Adrenal gland (tissue), 12 donors: ENCODE measurements around the gene DOK7. TPM values are rescaled to one million over a fixed set of nuclear protein-coding genes. Genes with fewer than 3 reads are reported as not detected.

ENCODE experiments used
- DNase-seq, 7 donors: peaks; one replicate each; pipeline ENCODE4 v3.0.0-alpha.2; 2019 to 2020
- H3K27ac ChIP-seq, 5 donors: fragments of 200-600 bp; sonication (generic) in 4 of 5; 1 replicate in 3 of 5; 2 replicates in 2 of 5; pipeline versions ENCODE4 v1.5.1 to v1.8.0; 2016 to 2020; ENCODE audit warnings: mild to moderate bottlenecking in 1 of 5
- H3K27me3 ChIP-seq: fragments of 200-600 bp; 2 replicates; pipeline ENCODE4 v1.8.0; 2021
- H3K36me3 ChIP-seq, 2 donors: fragments of 200-600 bp; replicated peaks in 1 of 2; 1 replicate in 1 of 2; 2 replicates in 1 of 2; pipeline versions ENCODE4 v1.5.1 to v1.8.0; 2018 to 2022
- H3K4me1 ChIP-seq, 2 donors: fragments of 200-600 bp; replicated peaks in 1 of 2; 1 replicate in 1 of 2; 2 replicates in 1 of 2; pipeline versions ENCODE4 v1.5.1 to v1.8.0; 2018 to 2021
- H3K4me3 ChIP-seq, 4 donors: fragments of 200-600 bp; sonication (generic) in 3 of 4; one replicate each; pipeline ENCODE4 v1.5.1; 2016 to 2018
- H3K9me3 ChIP-seq, 3 donors: fragments of 200-600 bp; sonication (generic) in 1 of 3; replicated peaks in 1 of 3; 1 replicate in 2 of 3; 2 replicates in 1 of 3; pipeline versions ENCODE4 v1.5.1 to v1.8.0; 2016 to 2021
- POLR2A ChIP-seq, 2 donors: fragments of 450-650 bp; IDR thresholded peaks; one replicate each; pipeline ENCODE4 v1.6.1; 2017; ENCODE audit warnings: antibody characterized with exemption in 2 of 2, mild to moderate bottlenecking in 2 of 2, moderate library complexity in 1 of 2
- WGBS, 4 donors: extraction: QIAGEN DNeasy Blood & Tissue Kit in 2 of 4; methylation state at CpG; one replicate each; pipeline versions ENCODE4 v1.1.5 to v1.1.7; 2013 to 2017; 5-methylcytosine and 5-hydroxymethylcytosine counted together
- intact Hi-C, 2 donors: fragments of 100-400 bp; cut with DNase I; formaldehyde crosslinking; loops; one replicate each; pipeline versions ENCODE4 v1.14.1 to v1.15.0; 2022 to 2023
- polyA plus RNA-seq, 3 donors: library from polyadenylated mRNA; stranded (reverse); fragments of 200-250 nt in 2 of 3; fragments of 350-450 nt in 1 of 3; fragmentation: Illumina TruSeq in 1 of 3; extraction: RNeasy Lipid Tissue Mini Kit (QIAGEN cat#74804) in 1 of 3; gene quantifications; one replicate each; pipeline ENCODE4 v1.2.3, GENCODE V29; 2013 to 2014
- total RNA-seq, 9 donors: library from RNA; depleted of rRNA in 4 of 9; stranded (reverse); fragments of >200 nt in 4 of 9; fragments of 120-200 nt in 1 of 9; fragmentation: NEBNext Ultra II Directional in 1 of 9; extraction: Animal tissue kit (Norgen Biotek cat#: 25700) in 1 of 9; gene quantifications; one replicate each; pipeline versions ENCODE4 v1.1.0 to v1.2.4, GENCODE V29; 2013 to 2023
- TF ChIP-seq, protein P1 (sequence below), 6 experiments: fragments of 450-650 bp in 4 of 6; fragments of 200-600 bp in 2 of 6; sonication (generic) in 1 of 6; IDR thresholded peaks; 1 replicate in 5 of 6; 2 replicates in 1 of 6; pipeline versions ENCODE4 v1.5.1 to v1.8.0; 2016 to 2021; ENCODE audit warnings: antibody characterized with exemption in 6 of 6, mild to moderate bottlenecking in 2 of 6, moderate library complexity in 1 of 6
- donor health status: healthy with polysubstance abuse.
- donor health status: Bipolar disorder and iron deficiency.
- donor health status: DM: yes; HTN: yes; CAD: no.
- donor health status: DM: no; HTN: no; CAD: no.
- donor health status: DM: no; HTN: no; CAD: no.
- donor health status: DM: yes; HTN: yes; CAD: no.

Gene DOK7
- total and polyA plus RNA-seq, 12 donors = 0.18 to 4.2 (median 1.1) TPM; not detected in 1

DNA sequence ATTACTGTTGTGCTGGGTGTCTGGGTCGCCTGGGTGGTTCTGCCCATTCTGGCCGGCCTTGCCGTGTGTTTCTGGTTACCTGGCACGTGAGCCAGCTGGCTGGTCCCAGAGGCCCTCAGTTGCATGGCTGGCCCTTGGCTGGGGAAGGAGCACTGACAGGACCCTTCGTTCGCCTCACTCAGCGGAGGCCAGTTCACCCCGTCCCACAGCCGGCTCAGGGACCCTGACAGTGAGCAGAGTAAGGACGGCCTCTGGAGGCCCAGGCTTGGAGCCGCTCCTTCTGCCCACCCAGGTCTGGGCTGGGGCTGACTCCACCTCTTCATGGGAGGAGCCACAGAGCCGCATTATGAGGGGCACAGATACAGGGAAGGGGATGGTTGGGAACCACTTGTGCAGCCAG lies 41.6 kb upstream of the DOK7 start:
- no peak overlapping the region for H3K27ac ChIP-seq
- H3K9me3 ChIP-seq = no peaks in the 10 kb centered on the region
- no peak for TF ChIP-seq POLR2A (IDR thresholded peaks at IDR 0.05)
- TF ChIP-seq, protein P1, sequence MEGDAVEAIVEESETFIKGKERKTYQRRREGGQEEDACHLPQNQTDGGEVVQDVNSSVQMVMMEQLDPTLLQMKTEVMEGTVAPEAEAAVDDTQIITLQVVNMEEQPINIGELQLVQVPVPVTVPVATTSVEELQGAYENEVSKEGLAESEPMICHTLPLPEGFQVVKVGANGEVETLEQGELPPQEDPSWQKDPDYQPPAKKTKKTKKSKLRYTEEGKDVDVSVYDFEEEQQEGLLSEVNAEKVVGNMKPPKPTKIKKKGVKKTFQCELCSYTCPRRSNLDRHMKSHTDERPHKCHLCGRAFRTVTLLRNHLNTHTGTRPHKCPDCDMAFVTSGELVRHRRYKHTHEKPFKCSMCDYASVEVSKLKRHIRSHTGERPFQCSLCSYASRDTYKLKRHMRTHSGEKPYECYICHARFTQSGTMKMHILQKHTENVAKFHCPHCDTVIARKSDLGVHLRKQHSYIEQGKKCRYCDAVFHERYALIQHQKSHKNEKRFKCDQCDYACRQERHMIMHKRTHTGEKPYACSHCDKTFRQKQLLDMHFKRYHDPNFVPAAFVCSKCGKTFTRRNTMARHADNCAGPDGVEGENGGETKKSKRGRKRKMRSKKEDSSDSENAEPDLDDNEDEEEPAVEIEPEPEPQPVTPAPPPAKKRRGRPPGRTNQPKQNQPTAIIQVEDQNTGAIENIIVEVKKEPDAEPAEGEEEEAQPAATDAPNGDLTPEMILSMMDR (IDR thresholded peaks at IDR 0.05) = no peak
- no peak overlapping the region for H3K4me3 ChIP-seq
- H3K36me3 ChIP-seq = peaks cover 0 to 31% of the 10 kb centered on the region in 2 donors
- intact Hi-C loops = no loop called here
- H3K4me1 ChIP-seq = no peaks in the 10 kb centered on the region
- DNase-seq = no peak
- H3K27me3 ChIP-seq = no peaks in the 10 kb centered on the region
- 82 to 91% (median 88%) methylated on average over 10 to 12 of the region's 12 CpGs for WGBS, 4 donors

DNA sequence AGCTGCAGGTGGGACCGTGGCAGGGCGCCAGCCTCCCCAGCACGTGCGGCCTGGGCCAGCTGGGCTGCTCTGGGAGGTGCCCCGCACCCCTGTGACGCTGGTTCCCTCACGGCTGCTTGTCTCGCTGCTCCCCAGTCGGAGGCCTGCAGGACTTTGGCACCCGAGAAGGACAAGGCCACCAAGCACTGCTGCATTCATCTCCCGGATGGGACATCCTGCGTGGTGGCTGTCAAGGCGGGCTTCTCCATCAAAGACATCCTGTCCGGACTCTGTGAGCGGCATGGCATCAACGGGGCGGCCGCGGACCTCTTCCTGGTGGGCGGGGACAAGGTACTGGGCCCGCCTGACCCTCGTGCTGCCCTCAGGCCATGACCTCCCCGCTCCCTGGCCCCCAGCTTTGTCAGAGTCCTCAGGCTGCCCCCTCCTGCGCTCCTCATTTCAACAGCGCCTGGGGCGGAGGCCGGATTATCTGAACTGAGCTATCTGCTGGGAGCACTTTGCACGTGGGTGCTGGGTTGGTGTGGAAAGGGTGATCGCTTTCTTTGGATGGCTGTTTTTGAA lies 40.8 kb upstream of the DOK7 start:
- Histone ChIP-seq H3K9me3 (no peaks in the 10 kb centered on the region), H3K27me3 (no peaks in the 10 kb centered on the region), H3K27ac (no peak overlapping the region), H3K36me3 (peaks cover 0 to 28% of the 10 kb centered on the region in 2 donors), H3K4me3 (no peak overlapping the region), H3K4me1 (no peaks in the 10 kb centered on the region)
- no peak for DNase-seq
- intact Hi-C loops = no loop called here
- 90 to 94% (median 93%) methylated on average over 18 to 29 of the region's 29 CpGs for WGBS, 4 donors
- TF ChIP-seq, protein P1 (IDR thresholded peaks at IDR 0.05) = no peak
- TF ChIP-seq POLR2A (IDR thresholded peaks at IDR 0.05) = no peak

DNA sequence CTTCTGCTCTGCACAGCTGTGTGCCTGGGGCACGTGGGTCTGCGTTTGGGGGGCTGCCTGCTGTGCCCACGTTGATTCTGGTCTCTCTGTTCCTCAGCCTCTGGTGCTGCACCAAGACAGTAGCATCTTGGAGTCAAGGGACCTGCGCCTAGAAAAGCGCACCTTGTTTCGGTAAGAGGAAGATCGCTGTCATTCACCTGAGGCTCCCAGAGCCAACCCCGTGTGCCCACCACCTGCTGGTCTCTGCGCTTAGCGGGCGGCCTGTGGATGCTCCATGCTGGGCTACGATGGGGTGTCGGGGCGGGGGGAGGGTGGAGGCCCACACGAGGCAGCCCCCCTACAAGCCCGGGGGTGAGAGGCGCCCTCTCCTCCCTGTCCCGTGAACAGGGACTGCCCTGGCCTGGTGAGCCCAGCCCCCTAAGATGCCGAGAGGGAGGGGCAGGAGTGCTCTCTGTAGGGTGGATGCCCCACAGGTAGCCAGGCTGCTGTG lies 40.3 kb upstream of the DOK7 start:
- Histone ChIP-seq H3K36me3 (peaks cover 0 to 23% of the 10 kb centered on the region in 2 donors), H3K27me3 (no peaks in the 10 kb centered on the region), H3K27ac (no peak overlapping the region), H3K4me1 (no peaks in the 10 kb centered on the region), H3K9me3 (no peaks in the 10 kb centered on the region), H3K4me3 (no peak overlapping the region)
- no peak for DNase-seq
- intact Hi-C loops = no loop called here
- 93 to 98% (median 94%) methylated on average over 12 to 19 of the region's 19 CpGs for WGBS, 4 donors
- TF ChIP-seq, protein P1 (IDR thresholded peaks at IDR 0.05) = no peak
- no peak for TF ChIP-seq POLR2A (IDR thresholded peaks at IDR 0.05)

DNA sequence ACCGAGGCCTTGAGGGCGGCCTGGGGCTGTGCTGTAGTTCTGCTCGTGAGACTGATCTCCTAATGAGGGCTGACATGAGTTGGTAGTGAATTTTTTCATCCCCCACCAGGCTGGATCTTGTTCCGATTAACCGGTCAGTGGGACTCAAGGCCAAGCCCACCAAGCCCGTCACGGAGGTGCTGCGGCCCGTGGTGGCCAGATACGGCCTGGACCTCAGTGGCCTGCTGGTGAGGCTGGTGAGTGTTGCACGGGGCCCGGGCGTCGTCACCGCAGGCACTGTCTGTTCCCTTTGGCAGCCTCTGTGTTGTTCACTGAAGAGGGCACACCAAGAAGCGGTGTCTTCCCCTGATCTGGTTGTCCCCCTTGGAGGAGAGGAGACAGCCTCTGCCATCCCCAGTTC lies 39.7 kb upstream of the DOK7 start:
- TF ChIP-seq, protein P1 (IDR thresholded peaks at IDR 0.05) = no peak
- no peak for TF ChIP-seq POLR2A (IDR thresholded peaks at IDR 0.05)
- DNase-seq = no peak
- H3K27ac ChIP-seq = no peak overlapping the region
- no peaks in the 10 kb centered on the region for H3K4me1 ChIP-seq
- peaks cover 0 to 17% of the 10 kb centered on the region in 2 donors for H3K36me3 ChIP-seq
- H3K4me3 ChIP-seq = no peak overlapping the region
- no peaks in the 10 kb centered on the region for H3K27me3 ChIP-seq
- WGBS, 4 donors = 96 to 98% (median 96%) methylated on average over 9 to 16 of the region's 16 CpGs
- intact Hi-C loops = no loop called here
- no peaks in the 10 kb centered on the region for H3K9me3 ChIP-seq
